SK-N-SH treated with all-trans-retinoic acid at 6 μM for 48 hours (cell line): ENCODE results near the gene PLCD3.

ENCODE experiments used
- PPARA ChIP-seq: fragments of 250-450 bp; sonication (Bioruptor Pico); IDR thresholded peaks from 2 replicates; pipeline ENCODE4 v1.5.0; 2020; ENCODE audit warnings: mild to moderate bottlenecking, borderline replicate concordance
- ZNF565 ChIP-seq: fragments of 450-650 bp; formaldehyde crosslinking; conservative IDR thresholded peaks from 2 replicates; pipeline ENCODE4 v1.5.0; 2020; ENCODE audit warnings: low read depth, mild to moderate bottlenecking, moderate library complexity
- TF ChIP-seq, protein P1 (sequence below): fragments of 250-450 bp; sonication (Bioruptor Pico); IDR thresholded peaks from 2 replicates; pipeline ENCODE4 v1.8.0; 2021; ENCODE audit warnings: low read depth, mild to moderate bottlenecking, moderate library complexity, borderline replicate concordance

DNA sequence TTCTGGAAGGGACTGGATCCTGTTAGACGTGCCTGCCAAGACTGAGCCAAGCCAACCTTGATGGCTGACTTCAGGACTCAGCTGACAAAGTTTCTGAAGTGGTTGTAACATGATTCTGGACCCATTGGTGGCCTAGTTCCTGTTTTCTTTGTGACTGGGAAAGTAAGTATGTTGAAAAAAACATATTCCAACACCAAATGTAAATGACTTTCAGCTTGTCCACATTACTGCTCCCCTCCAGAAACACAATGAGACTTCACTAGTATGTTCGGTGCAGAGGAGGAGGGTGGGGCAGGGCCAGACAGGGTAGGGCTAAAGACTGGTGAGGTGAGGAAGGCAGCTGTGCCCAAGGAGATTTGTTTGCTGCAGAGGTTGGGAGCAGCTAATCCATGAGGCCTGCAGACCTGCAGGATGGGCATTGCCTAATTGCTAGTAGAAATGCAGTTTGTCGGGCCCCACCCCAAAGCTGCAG lies 44.8 kb downstream of the PLCD3 start:
- TF ChIP-seq PPARA (CRISPR knock-in tag) (no peak), ZNF565 (CRISPR knock-in tag) (no peak)
- TF ChIP-seq, protein P1, sequence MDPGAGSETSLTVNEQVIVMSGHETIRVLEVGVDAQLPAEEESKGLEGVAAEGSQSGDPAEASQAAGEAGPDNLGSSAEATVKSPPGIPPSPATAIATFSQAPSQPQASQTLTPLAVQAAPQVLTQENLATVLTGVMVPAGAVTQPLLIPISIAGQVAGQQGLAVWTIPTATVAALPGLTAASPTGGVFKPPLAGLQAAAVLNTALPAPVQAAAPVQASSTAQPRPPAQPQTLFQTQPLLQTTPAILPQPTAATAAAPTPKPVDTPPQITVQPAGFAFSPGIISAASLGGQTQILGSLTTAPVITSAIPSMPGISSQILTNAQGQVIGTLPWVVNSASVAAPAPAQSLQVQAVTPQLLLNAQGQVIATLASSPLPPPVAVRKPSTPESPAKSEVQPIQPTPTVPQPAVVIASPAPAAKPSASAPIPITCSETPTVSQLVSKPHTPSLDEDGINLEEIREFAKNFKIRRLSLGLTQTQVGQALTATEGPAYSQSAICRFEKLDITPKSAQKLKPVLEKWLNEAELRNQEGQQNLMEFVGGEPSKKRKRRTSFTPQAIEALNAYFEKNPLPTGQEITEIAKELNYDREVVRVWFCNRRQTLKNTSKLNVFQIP, result no peak
